WTC11 (cell line): ENCODE results near the gene STAC. TPM values are rescaled to one million over a fixed set of nuclear protein-coding genes. Genes with fewer than 3 reads are reported as not detected.

Experiments used
- ATAC-seq: fragments of 200-7000 bp; cut with Tn5 transposase; 2 replicates; pipeline ENCODE4 v1.10.0; 2021; ENCODE audit warnings: mild to moderate bottlenecking, moderate library complexity
- CTCF ChIA-PET: fragments of 300-600 bp; sonication (Branson Sonifier 250); formaldehyde crosslinking; loops from one replicate; lab custom pipeline; 2021; ENCODE audit warnings: antibody characterized with exemption; lab: Charles Lee
- POLR2A ChIA-PET: fragments of 350-600 bp; sonication (Branson Sonifier 250); formaldehyde crosslinking; loops from one replicate; lab custom pipeline; 2021; ENCODE audit warnings: antibody characterized with exemption; lab: Charles Lee
- DNase-seq: peaks from one replicate; pipeline ENCODE4 v3.0.0; 2021; ENCODE audit warnings: low spot score
- H3K27ac Mint-ChIP-seq: 2 replicates; pipeline ENCODE4 v1.8.0; 2021; ENCODE audit warnings: mixed read lengths
- H3K27me3 Mint-ChIP-seq: 2 replicates; pipeline ENCODE4 v1.8.0; 2021; ENCODE audit warnings: low read depth, mild to moderate bottlenecking, moderate library complexity, mixed read lengths
- H3K36me3 Mint-ChIP-seq: 2 replicates; pipeline ENCODE4 v1.8.0; 2021; ENCODE audit warnings: mixed read lengths
- H3K4me1 Mint-ChIP-seq: 2 replicates; pipeline ENCODE4 v1.8.0; 2022; ENCODE audit warnings: mixed read lengths
- H3K4me3 Mint-ChIP-seq: 2 replicates; pipeline ENCODE4 v1.8.0; 2021; ENCODE audit warnings: mild to moderate bottlenecking, moderate library complexity, mixed read lengths
- H3K9me3 Mint-ChIP-seq: 2 replicates; pipeline ENCODE4 v1.8.0; 2021; ENCODE audit warnings: mixed read lengths
- ATF3 ChIP-seq: sonication (generic); formaldehyde crosslinking; conservative IDR thresholded peaks from 2 replicates; pipeline ENCODE4 v1.8.1; 2022; ENCODE audit warnings: mild to moderate bottlenecking, missing genetic modification reagents
- CTCF ChIP-seq: fragments of 200-600 bp; IDR thresholded peaks from 2 replicates; pipeline ENCODE4 v1.8.0; 2022; ENCODE audit warnings: antibody characterized with exemption
- ESRRA ChIP-seq: sonication (generic); formaldehyde crosslinking; IDR thresholded peaks from 2 replicates; pipeline ENCODE4 v1.8.1; 2022; ENCODE audit warnings: mild to moderate bottlenecking, missing genetic modification reagents, borderline replicate concordance
- FOXK1 ChIP-seq: sonication (generic); formaldehyde crosslinking; IDR thresholded peaks from 2 replicates; pipeline ENCODE4 v1.8.0; 2022; ENCODE audit warnings: mild to moderate bottlenecking, moderate library complexity, missing genetic modification reagents
- FOXP4 ChIP-seq: sonication (generic); formaldehyde crosslinking; IDR thresholded peaks from 2 replicates; pipeline ENCODE4 v1.8.0; 2022; ENCODE audit warnings: mild to moderate bottlenecking, missing genetic modification reagents
- GRHL2 ChIP-seq: fragments of 250-450 bp; sonication (Bioruptor Pico); IDR thresholded peaks from 2 replicates; pipeline ENCODE4 v1.8.0; 2022; ENCODE audit warnings: mild to moderate bottlenecking, moderate library complexity; ENCODE audit not compliant: insufficient replicate concordance, severe bottlenecking
- HMGXB4 ChIP-seq: sonication (generic); formaldehyde crosslinking; IDR thresholded peaks from 2 replicates; pipeline ENCODE4 v1.8.1; 2023; ENCODE audit warnings: mild to moderate bottlenecking, moderate library complexity, missing genetic modification reagents
- MAX ChIP-seq: sonication (generic); formaldehyde crosslinking; IDR thresholded peaks from 2 replicates; pipeline ENCODE4 v1.8.0; 2022; ENCODE audit warnings: mild to moderate bottlenecking, missing genetic modification reagents
- MXD4 ChIP-seq: fragments of 250-450 bp; sonication (Bioruptor Pico); IDR thresholded peaks from 2 replicates; pipeline ENCODE4 v1.8.0; 2021; ENCODE audit warnings: mild to moderate bottlenecking, moderate library complexity, borderline replicate concordance
- NFATC4 ChIP-seq: fragments of 250-450 bp; sonication (Bioruptor Pico); IDR thresholded peaks from 2 replicates; pipeline ENCODE4 v1.9.0; 2021; ENCODE audit warnings: mild to moderate bottlenecking
- SMAD3 ChIP-seq: sonication (generic); formaldehyde crosslinking; IDR thresholded peaks from 2 replicates; pipeline ENCODE4 v1.8.0; 2022; ENCODE audit warnings: missing genetic modification reagents, mild to moderate bottlenecking, borderline replicate concordance
- SMAD4 ChIP-seq: sonication (generic); formaldehyde crosslinking; IDR thresholded peaks from 2 replicates; pipeline ENCODE4 v1.8.0; 2022; ENCODE audit warnings: mild to moderate bottlenecking, missing genetic modification reagents
- TCF7 ChIP-seq: sonication (generic); formaldehyde crosslinking; IDR thresholded peaks from 2 replicates; pipeline ENCODE4 v1.8.0; 2022; ENCODE audit warnings: mild to moderate bottlenecking, low read depth, missing genetic modification reagents, moderate library complexity
- TEAD1 ChIP-seq: sonication (generic); formaldehyde crosslinking; IDR thresholded peaks from 2 replicates; pipeline ENCODE4 v1.8.0; 2022; ENCODE audit warnings: mild to moderate bottlenecking, missing genetic modification reagents
- ZBTB21 ChIP-seq: sonication (generic); formaldehyde crosslinking; IDR thresholded peaks from 2 replicates; pipeline ENCODE4 v1.8.1; 2023; ENCODE audit warnings: mild to moderate bottlenecking, missing genetic modification reagents, borderline replicate concordance
- ZMAT4 ChIP-seq: fragments of 250-450 bp; sonication (Bioruptor Pico); IDR thresholded peaks from 2 replicates; pipeline ENCODE4 v1.9.0; 2021; ENCODE audit warnings: mild to moderate bottlenecking
- ZNF219 ChIP-seq: sonication (generic); formaldehyde crosslinking; IDR thresholded peaks from 2 replicates; pipeline ENCODE4 v1.8.0; 2023; ENCODE audit warnings: missing genetic modification reagents, mild to moderate bottlenecking, borderline replicate concordance
- ZNF532 ChIP-seq: fragments of 250-450 bp; sonication (Bioruptor Pico); IDR thresholded peaks from 2 replicates; pipeline ENCODE4 v1.9.0; 2021; ENCODE audit warnings: mild to moderate bottlenecking, borderline replicate concordance
- ZSCAN18 ChIP-seq: fragments of 250-450 bp; sonication (Bioruptor Pico); IDR thresholded peaks from 2 replicates; pipeline ENCODE4 v2.1.2; 2022; ENCODE audit warnings: mild to moderate bottlenecking, moderate library complexity
- total RNA-seq: library from RNA; stranded (reverse); gene quantifications from 3 replicates; pipeline ENCODE4 v1.2.3, GENCODE V29; 2021

The STAC gene
- total RNA-seq, 1 experiment from 2014 or later: 5.6 TPM

- TF ChIP-seq CTCF: no peak
- no peak for TF ChIP-seq ZBTB21 (CRISPR knock-in tag)
- TF ChIP-seq SMAD3 (CRISPR knock-in tag): no peak
Measured at GRCh38 chr3:36512555-36512954, 132.3 kb downstream of the STAC start (continued).

- no peak overlapping the region for H3K4me3 Mint-ChIP-seq
- H3K27me3 Mint-ChIP-seq: no peaks in the 10 kb centered on the region
- peaks cover 14% of the 10 kb centered on the region for H3K36me3 Mint-ChIP-seq
- H3K27ac Mint-ChIP-seq: no peak overlapping the region
- no peak for TF ChIP-seq FOXP4 (CRISPR knock-in tag)
- no peak for TF ChIP-seq NFATC4
- no peak for TF ChIP-seq ZSCAN18 (CRISPR knock-in tag)
- no peak for TF ChIP-seq TCF7 (CRISPR knock-in tag)
- TF ChIP-seq ZMAT4 (CRISPR knock-in tag): no peak
- no peak for TF ChIP-seq HMGXB4 (CRISPR knock-in tag)
- no peak for TF ChIP-seq ZNF532
- no peak for TF ChIP-seq SMAD4
- TF ChIP-seq MAX (CRISPR knock-in tag): no peak
- no peak for TF ChIP-seq ESRRA (CRISPR knock-in tag)
- TF ChIP-seq ZNF219 (CRISPR knock-in tag): no peak
- no peak for TF ChIP-seq ATF3
- TF ChIP-seq FOXK1 (CRISPR knock-in tag): no peak
- TF ChIP-seq TEAD1 (CRISPR knock-in tag): no peak
- no peak for TF ChIP-seq MXD4
- no peak for TF ChIP-seq GRHL2 (CRISPR knock-in tag)
- POLR2A ChIA-PET: no interaction called here
- ATAC-seq: no peak
- peaks cover 7% of the 10 kb centered on the region; the same call in 1 of the 2 replicates for H3K9me3 Mint-ChIP-seq
- CTCF ChIA-PET: interaction anchor here (2.1 kb wide), 1 partner anchor 26 kb away, joined by 5 read pairs; no protein-coding TSS in a partner anchor
- DNase-seq: no peak
- H3K4me1 Mint-ChIP-seq: no peaks in the 10 kb centered on the region
Measured at GRCh38 chr3:36514171-36514570, 133.9 kb downstream of the STAC start.
